SK-N-SH (cell line): ENCODE data around the gene WDR17. TPM values are rescaled to one million over a fixed set of nuclear protein-coding genes. Genes with fewer than 3 reads are reported as not detected.

Experiments used
- CTCF ChIA-PET: fragments of 300-600, 350-600 bp; formaldehyde crosslinking; extraction: SDS; loops from one replicate; lab custom pipeline; 2021; lab: Yijun Ruan, JAX
- POLR2A ChIA-PET: fragments of 350-600 bp; sonication (Branson Sonifier 250); formaldehyde crosslinking; extraction: SDS; loops from one replicate; lab custom pipeline; 2020; ENCODE audit warnings: antibody characterized with exemption, inconsistent platforms; lab: Yijun Ruan, JAX
- DNase-seq: peaks from one replicate; pipeline ENCODE4 v3.0.0; 2012
- H2AFZ ChIP-seq: fragments of 200-600 bp; sonication (generic); 2 replicates; pipeline ENCODE4 v1.8.1; 2016; ENCODE audit warnings: antibody characterized with exemption, mild to moderate bottlenecking, low read depth
- H3F3A ChIP-seq: fragments of 200-600 bp; sonication (generic); replicated peaks from 2 replicates; pipeline ENCODE3; 2016; ENCODE audit warnings: antibody characterized with exemption, mild to moderate bottlenecking; ENCODE audit not compliant: insufficient read depth
- H3K27ac ChIP-seq, 2 experiments: fragments of 200-500 bp in 1 of 2; fragments of 200-600 bp in 1 of 2; sonication (Bioruptor generic) in 1 of 2; sonication (generic), shearing (Covaris generic) in 1 of 2; 2 replicates each; pipeline versions ENCODE4 v1.5.1 to v1.6.1; 2014 to 2016; ENCODE audit warnings: low read depth in 2 of 2, inconsistent platforms in 1 of 2, low read length in 1 of 2, mild to moderate bottlenecking in 1 of 2, mixed read lengths in 1 of 2
- H3K27me3 ChIP-seq: fragments of 200-600 bp; sonication (generic), shearing (Covaris generic); 2 replicates; pipeline ENCODE4 v1.6.1; 2016; ENCODE audit warnings: mixed run types; ENCODE audit not compliant: insufficient read depth
- H3K36me3 ChIP-seq, 2 experiments: fragments of 200-500 bp in 1 of 2; fragments of 200-600 bp in 1 of 2; sonication (Bioruptor generic) in 1 of 2; sonication (generic) in 1 of 2; replicated peaks in 1 of 2; 2 replicates each; pipeline versions ENCODE3 to v1.5.1; 2014 to 2016; ENCODE audit warnings: low read length in 1 of 2, mild to moderate bottlenecking in 1 of 2; ENCODE audit not compliant: insufficient read depth in 2 of 2, control insufficient read depth in 1 of 2
- H3K4me1 ChIP-seq, 2 experiments: fragments of 200-500 bp in 1 of 2; fragments of 200-600 bp in 1 of 2; sonication (Bioruptor generic) in 1 of 2; sonication (generic), shearing (Covaris generic) in 1 of 2; 2 replicates each; pipeline versions ENCODE4 v1.5.1 to v1.6.1; 2014 to 2016; ENCODE audit warnings: low read depth in 1 of 2, low read length in 1 of 2, mixed run types in 1 of 2; ENCODE audit not compliant: insufficient read depth in 2 of 2, control insufficient read depth in 1 of 2
- H3K4me2 ChIP-seq: fragments of 200-600 bp; sonication (generic), shearing (Covaris generic); 2 replicates; pipeline ENCODE4 v1.6.1; 2017; ENCODE audit warnings: mixed run types
- H3K4me3 ChIP-seq, 2 experiments: fragments of 200-500 bp in 1 of 2; fragments of 200-600 bp in 1 of 2; sonication (Bioruptor generic) in 1 of 2; sonication (generic), shearing (Covaris generic) in 1 of 2; 2 replicates each; pipeline versions ENCODE4 v1.5.1 to v1.8.1; 2014 to 2016; ENCODE audit warnings: low read depth in 2 of 2, inconsistent platforms in 1 of 2, low read length in 1 of 2, mild to moderate bottlenecking in 1 of 2, mixed read lengths in 1 of 2, moderate library complexity in 1 of 2
- H3K79me2 ChIP-seq: fragments of 200-600 bp; sonication (generic); 2 replicates; pipeline ENCODE4 v1.8.1; 2017; ENCODE audit warnings: mild to moderate bottlenecking; ENCODE audit not compliant: insufficient read depth
- H3K9ac ChIP-seq: fragments of 200-600 bp; sonication (generic); 2 replicates; pipeline ENCODE4 v1.6.1; 2017; ENCODE audit warnings: mixed run types
- H3K9me2 ChIP-seq: fragments of 200-600 bp; sonication (generic); 2 replicates; pipeline ENCODE4 v1.6.1; 2017; ENCODE audit warnings: mixed run types
- H3K9me3 ChIP-seq: fragments of 200-600 bp; sonication (generic); 2 replicates; pipeline ENCODE4 v1.6.1; 2017; ENCODE audit warnings: mixed run types, mild to moderate bottlenecking, moderate library complexity
- H4K20me1 ChIP-seq: fragments of 200-600 bp; sonication (generic); 2 replicates; pipeline ENCODE4 v1.6.1; 2017; ENCODE audit warnings: mild to moderate bottlenecking, mixed run types; ENCODE audit not compliant: insufficient read depth
- ELF1 ChIP-seq: IDR thresholded peaks from 2 replicates; pipeline ENCODE4 v1.4.0; 2012
- FOXJ3 ChIP-seq: sonication (generic); formaldehyde crosslinking; IDR thresholded peaks from 2 replicates; pipeline ENCODE4 v1.5.1; 2020; ENCODE audit warnings: mild to moderate bottlenecking, missing genetic modification reagents
- FOXM1 ChIP-seq: IDR thresholded peaks from 2 replicates; pipeline ENCODE4 v1.4.0; 2012; ENCODE audit warnings: low read depth, mild to moderate bottlenecking
- GABPA ChIP-seq: IDR thresholded peaks from 2 replicates; pipeline ENCODE4 v1.4.0; 2012; ENCODE audit warnings: low read depth, mild to moderate bottlenecking
- GATA2 ChIP-seq: sonication (generic); formaldehyde crosslinking; IDR thresholded peaks from 2 replicates; pipeline ENCODE4 v1.5.0; 2020; ENCODE audit warnings: mild to moderate bottlenecking, missing genetic modification reagents
- IRF3 ChIP-seq: fragments of 150-350 bp; IDR thresholded peaks from 2 replicates; pipeline ENCODE4 v1.6.1; 2016; ENCODE audit warnings: mild to moderate bottlenecking, low read depth, low read length
- POLR2AphosphoS5 ChIP-seq: IDR thresholded peaks from 2 replicates; pipeline ENCODE4 v1.6.1; 2012; ENCODE audit warnings: low read depth, low read length
- RAD21 ChIP-seq: IDR thresholded peaks from 2 replicates; pipeline ENCODE4 v1.6.1; 2012; ENCODE audit warnings: mild to moderate bottlenecking, low read length
- RXRA ChIP-seq: IDR thresholded peaks from 2 replicates; pipeline ENCODE4 v1.4.0; 2012; ENCODE audit warnings: low read depth, mild to moderate bottlenecking, borderline replicate concordance
- SMC3 ChIP-seq: IDR thresholded peaks from 2 replicates; pipeline ENCODE4 v1.6.1; 2012; ENCODE audit warnings: low read depth, low read length, improper control_type of control experiment
- TAF1 ChIP-seq: IDR thresholded peaks from 2 replicates; pipeline ENCODE4 v1.6.1; 2012; ENCODE audit warnings: low read depth, mild to moderate bottlenecking, low read length, moderate library complexity, borderline replicate concordance
- TEAD4 ChIP-seq: IDR thresholded peaks from 2 replicates; pipeline ENCODE4 v1.4.0; 2012; ENCODE audit warnings: mild to moderate bottlenecking, borderline replicate concordance; ENCODE audit not compliant: insufficient read depth
- YY1 ChIP-seq: IDR thresholded peaks from 2 replicates; pipeline ENCODE4 v1.4.0; 2012; ENCODE audit warnings: low read depth, mild to moderate bottlenecking
- WGBS: methylation state at CpG from one replicate; pipeline ENCODE4 v1.1.6; 2017; ENCODE audit warnings: low lambda C conversion rate; 5-methylcytosine and 5-hydroxymethylcytosine counted together
- polyA plus RNA-seq, 3 experiments: library from polyadenylated mRNA; depleted of rRNA; stranded (reverse); fragments of >200 nt; gene quantifications; 2 replicates each; pipeline ENCODE4 v1.2.3, GENCODE V29; 2012
- TF ChIP-seq, protein P1 (sequence below): IDR thresholded peaks from 2 replicates; pipeline ENCODE4 v1.4.0; 2012; ENCODE audit warnings: low read depth, borderline replicate concordance
- TF ChIP-seq, protein P2 (sequence below): IDR thresholded peaks from 2 replicates; pipeline ENCODE4 v1.6.1; 2012; ENCODE audit warnings: mild to moderate bottlenecking, low read depth, low read length, moderate library complexity
- TF ChIP-seq, protein P3 (sequence below): fragments of 150-350 bp; IDR thresholded peaks from 2 replicates; pipeline ENCODE4 v1.6.1; 2017; ENCODE audit warnings: antibody characterized with exemption, low read length, low read depth, borderline replicate concordance

WDR17 gene
- polyA plus RNA-seq, 1 of the 3 experiments (the other 2 are of a cell fraction): 0.72 TPM

DNA sequence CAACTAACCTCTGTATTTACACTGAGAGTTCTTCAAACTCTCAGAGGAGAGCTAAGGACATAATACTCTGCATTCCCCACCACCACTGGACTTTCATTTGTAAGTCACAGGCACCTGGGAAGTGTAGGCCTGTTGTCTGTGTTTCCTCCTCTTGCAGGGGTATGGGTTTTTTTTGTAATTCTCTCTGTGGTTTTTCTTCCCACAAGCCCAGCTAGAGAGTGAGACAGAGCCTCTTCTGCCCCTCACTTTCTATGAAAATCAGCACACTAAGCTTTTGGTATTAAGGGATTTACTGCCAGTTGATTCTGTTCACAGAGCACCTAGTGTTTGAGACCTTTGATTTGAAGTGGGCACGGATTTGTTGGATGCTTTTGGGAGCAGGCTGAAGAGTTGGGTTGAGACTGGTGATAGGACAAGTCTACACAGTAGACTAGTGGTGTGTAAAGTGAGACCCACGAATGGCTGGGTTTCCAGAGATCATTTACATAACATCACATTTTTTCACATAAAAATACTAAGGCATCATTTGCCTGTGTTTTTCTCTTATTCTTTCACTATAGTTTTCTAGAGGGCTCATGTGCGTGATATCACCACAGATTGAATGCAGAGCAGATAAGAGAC, 28.9 kb upstream of the WDR17 start (continued):
- TF ChIP-seq, protein P1, sequence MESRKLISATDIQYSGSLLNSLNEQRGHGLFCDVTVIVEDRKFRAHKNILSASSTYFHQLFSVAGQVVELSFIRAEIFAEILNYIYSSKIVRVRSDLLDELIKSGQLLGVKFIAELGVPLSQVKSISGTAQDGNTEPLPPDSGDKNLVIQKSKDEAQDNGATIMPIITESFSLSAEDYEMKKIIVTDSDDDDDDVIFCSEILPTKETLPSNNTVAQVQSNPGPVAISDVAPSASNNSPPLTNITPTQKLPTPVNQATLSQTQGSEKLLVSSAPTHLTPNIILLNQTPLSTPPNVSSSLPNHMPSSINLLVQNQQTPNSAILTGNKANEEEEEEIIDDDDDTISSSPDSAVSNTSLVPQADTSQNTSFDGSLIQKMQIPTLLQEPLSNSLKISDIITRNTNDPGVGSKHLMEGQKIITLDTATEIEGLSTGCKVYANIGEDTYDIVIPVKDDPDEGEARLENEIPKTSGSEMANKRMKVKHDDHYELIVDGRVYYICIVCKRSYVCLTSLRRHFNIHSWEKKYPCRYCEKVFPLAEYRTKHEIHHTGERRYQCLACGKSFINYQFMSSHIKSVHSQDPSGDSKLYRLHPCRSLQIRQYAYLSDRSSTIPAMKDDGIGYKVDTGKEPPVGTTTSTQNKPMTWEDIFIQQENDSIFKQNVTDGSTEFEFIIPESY: no peak
- no peak for TF ChIP-seq GABPA
- no peak for TF ChIP-seq RAD21
- TF ChIP-seq, protein P2, sequence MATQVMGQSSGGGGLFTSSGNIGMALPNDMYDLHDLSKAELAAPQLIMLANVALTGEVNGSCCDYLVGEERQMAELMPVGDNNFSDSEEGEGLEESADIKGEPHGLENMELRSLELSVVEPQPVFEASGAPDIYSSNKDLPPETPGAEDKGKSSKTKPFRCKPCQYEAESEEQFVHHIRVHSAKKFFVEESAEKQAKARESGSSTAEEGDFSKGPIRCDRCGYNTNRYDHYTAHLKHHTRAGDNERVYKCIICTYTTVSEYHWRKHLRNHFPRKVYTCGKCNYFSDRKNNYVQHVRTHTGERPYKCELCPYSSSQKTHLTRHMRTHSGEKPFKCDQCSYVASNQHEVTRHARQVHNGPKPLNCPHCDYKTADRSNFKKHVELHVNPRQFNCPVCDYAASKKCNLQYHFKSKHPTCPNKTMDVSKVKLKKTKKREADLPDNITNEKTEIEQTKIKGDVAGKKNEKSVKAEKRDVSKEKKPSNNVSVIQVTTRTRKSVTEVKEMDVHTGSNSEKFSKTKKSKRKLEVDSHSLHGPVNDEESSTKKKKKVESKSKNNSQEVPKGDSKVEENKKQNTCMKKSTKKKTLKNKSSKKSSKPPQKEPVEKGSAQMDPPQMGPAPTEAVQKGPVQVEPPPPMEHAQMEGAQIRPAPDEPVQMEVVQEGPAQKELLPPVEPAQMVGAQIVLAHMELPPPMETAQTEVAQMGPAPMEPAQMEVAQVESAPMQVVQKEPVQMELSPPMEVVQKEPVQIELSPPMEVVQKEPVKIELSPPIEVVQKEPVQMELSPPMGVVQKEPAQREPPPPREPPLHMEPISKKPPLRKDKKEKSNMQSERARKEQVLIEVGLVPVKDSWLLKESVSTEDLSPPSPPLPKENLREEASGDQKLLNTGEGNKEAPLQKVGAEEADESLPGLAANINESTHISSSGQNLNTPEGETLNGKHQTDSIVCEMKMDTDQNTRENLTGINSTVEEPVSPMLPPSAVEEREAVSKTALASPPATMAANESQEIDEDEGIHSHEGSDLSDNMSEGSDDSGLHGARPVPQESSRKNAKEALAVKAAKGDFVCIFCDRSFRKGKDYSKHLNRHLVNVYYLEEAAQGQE: no peak
- no peak for TF ChIP-seq YY1
- no peak for TF ChIP-seq TEAD4

DNA sequence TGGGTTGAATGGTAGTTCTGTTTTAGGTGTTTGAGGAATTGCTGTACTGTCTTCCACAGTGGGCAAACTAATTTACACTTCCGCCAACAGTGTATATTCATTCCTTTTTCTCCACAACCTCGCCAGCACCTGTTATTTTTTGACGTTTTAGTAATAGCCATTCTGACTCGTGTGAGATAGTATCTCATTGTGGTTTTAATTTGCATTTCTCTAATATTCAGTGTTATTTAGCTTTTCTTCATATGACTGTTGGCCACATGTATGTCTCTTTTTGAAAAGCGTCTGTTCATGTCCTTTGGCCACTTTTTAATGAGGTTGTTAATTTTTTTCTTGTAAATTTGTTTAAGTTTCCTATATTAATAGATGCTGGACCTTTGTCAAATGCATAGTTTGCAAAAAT, 26.9 kb upstream of the WDR17 start:
- no peaks in the 10 kb centered on the region for H3K79me2 ChIP-seq
- no peak overlapping the region for H3K4me2 ChIP-seq
- H3K27me3 ChIP-seq: no peaks in the 10 kb centered on the region
- H3K9ac ChIP-seq: no peak overlapping the region
- 31% methylated on average over 5 of the region's 5 CpGs for WGBS
- no peaks in the 10 kb centered on the region for H3K9me3 ChIP-seq
- POLR2A ChIA-PET: no interaction called here
- no peaks in the 10 kb centered on the region for H3F3A ChIP-seq
- no peak for TF ChIP-seq TAF1
- TF ChIP-seq GATA2: no peak
- TF ChIP-seq POLR2AphosphoS5: no peak
- TF ChIP-seq RXRA: no peak
- TF ChIP-seq FOXM1: no peak
- TF ChIP-seq FOXJ3 (CRISPR knock-in tag): no peak
- TF ChIP-seq ELF1: no peak
- TF ChIP-seq IRF3: no peak
- no peak for TF ChIP-seq SMC3
- TF ChIP-seq RAD21: no peak
- TF ChIP-seq, protein P3, sequence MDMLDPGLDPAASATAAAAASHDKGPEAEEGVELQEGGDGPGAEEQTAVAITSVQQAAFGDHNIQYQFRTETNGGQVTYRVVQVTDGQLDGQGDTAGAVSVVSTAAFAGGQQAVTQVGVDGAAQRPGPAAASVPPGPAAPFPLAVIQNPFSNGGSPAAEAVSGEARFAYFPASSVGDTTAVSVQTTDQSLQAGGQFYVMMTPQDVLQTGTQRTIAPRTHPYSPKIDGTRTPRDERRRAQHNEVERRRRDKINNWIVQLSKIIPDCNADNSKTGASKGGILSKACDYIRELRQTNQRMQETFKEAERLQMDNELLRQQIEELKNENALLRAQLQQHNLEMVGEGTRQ: no peak
- H3K4me3 ChIP-seq: no peak overlapping the region
- no peak overlapping the region for H2AFZ ChIP-seq
- no peaks in the 10 kb centered on the region for H3K36me3 ChIP-seq
- no peak for DNase-seq
- H3K27ac ChIP-seq: no peak overlapping the region
- no peaks in the 10 kb centered on the region for H4K20me1 ChIP-seq
- H3K9me2 ChIP-seq: no peaks in the 10 kb centered on the region
- no peaks in the 10 kb centered on the region; a peak in 1 of 4 replicates for H3K4me1 ChIP-seq
- CTCF ChIA-PET: no interaction called here
